CD4-positive, alpha-beta T cell treated with Interleukin-1 beta for 1 hour (primary cell): ENCODE data around the gene OMP.
"Not testable (repeated sequence)": the region's sequence is repeated elsewhere in the genome, so short reads cannot be mapped to it uniquely, and the experiment has no call there.

Experiments
- DNase-seq, 2 donors: peaks; one replicate each; pipeline ENCODE4 v3.0.0-alpha.2; 2020 to 2022

Gene OMP, protein sequence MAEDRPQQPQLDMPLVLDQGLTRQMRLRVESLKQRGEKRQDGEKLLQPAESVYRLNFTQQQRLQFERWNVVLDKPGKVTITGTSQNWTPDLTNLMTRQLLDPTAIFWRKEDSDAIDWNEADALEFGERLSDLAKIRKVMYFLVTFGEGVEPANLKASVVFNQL

DNA sequence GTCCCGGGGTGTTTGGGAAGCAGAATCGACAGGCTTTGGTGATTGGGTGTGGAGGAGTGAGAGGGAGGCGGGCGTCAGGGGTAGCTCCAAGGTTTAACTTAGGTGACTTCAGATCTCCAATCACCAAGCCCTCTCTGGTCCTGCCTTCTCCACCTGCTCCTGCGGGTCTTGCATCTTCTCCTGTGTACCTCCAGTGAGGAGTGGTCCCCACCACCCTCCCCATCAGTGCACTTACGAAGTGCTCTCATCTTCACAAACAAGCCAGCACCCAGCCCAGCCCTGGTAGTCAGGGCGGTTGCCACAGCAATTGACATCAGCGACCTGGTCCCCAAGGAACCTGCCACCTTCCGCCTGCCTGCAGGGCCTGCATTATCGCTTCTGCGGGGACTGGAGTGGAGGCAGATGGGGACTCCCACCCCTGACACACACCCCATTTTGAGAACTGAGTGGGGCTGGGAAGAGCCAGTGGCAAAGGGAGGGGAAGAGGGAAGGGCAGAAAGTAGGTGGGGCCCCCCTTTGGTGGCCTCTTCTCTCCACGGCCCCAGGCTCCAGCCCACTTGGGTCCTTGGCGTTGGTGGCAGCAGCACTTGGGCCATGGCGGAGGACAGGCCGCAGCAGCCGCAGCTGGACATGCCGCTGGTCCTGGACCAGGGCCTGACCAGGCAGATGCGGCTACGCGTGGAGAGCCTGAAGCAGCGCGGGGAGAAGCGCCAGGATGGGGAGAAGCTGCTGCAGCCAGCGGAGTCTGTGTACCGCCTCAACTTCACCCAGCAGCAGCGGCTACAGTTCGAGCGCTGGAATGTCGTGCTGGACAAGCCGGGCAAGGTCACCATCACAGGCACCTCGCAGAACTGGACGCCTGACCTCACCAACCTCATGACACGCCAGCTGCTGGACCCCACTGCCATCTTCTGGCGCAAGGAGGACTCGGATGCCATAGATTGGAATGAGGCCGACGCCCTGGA, at the start of gene OMP:
TSS of gene OMP (plus strand) at position 595 of the 965 bp plus-strand sequence. CDS start at position 595, 0 bp downstream.
- no peak for DNase-seq

DNA sequence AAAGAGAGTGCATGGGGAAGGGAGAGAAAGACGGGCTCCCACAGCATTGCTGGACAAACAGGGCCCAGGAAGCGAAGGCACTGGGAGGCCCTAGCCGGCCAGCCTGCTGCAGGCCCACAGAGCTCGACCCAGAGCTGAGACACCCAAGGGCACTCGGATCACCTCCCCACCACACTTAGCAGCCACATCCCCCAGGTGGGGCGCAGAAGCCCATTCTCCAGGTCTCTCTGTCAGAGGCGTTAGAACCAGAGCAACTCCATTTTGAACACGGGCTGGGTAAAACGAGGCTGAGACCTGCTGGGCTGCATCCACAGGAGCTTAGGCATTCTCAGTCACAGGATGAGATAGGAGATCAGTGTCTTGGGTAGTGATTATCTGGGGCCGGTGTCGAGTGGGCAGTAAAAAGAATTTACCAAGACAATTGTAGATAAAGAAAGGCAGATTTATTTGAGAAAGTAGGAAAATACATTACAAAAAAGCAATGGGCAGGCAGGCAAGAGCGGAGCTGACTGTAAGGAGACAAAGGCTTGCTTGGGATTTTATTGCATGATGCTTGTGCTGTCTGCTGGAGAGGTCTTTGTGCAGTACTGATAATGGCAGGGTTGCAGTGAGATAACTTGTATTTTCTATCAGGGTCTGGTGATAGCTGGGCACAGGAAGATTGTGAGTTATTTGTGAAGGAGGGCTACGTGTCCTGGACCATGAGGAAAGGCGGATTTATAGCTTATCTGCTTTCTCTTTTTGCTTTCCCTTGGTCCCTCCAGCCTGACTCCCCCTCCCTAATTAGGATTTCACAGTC, 49.2 kb upstream of the OMP start:
- no peak for DNase-seq

DNA sequence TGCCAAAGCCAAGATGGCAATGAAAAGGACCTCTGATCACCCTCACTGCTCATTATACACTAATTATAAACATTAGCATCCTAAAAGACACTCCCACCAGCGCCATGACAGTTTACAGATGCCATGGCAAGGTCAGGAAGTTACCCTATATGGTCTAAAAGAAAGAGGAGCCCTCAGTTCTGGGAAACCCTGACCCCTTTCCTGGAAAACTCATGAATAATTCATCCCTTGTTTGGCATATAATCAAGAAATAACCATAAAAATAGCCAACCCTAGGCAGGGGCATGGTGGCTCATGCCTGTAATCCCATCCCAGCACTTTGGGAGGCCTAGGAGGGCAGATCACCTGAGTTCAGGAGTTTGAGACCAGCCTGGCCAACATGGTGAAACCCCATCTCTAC, 48.6 kb upstream of the OMP start:
- no peak for DNase-seq

DNA sequence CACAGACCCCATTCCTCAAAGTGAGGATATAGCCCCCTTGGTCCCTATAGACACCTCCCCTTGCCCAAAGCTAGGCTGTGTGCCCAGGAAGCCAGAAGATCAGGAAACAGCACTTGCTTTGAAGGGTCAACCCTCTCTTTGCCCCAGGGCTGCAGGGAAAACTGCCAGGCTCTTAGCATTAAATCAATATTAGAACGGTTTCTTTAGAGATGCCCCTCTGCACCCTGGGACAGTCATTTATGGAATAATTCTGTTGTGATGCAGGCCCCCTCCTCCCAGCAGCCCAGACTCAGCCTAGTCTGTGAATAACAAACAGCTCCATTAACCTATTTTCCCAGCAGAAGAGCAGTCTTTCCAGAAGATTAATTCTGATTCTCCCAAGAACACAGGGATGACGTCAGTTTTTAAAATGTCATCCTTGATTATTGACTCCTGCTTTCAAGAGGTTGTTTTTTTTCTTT, 47.5 kb upstream of the OMP start:
- DNase-seq: no peak

DNA sequence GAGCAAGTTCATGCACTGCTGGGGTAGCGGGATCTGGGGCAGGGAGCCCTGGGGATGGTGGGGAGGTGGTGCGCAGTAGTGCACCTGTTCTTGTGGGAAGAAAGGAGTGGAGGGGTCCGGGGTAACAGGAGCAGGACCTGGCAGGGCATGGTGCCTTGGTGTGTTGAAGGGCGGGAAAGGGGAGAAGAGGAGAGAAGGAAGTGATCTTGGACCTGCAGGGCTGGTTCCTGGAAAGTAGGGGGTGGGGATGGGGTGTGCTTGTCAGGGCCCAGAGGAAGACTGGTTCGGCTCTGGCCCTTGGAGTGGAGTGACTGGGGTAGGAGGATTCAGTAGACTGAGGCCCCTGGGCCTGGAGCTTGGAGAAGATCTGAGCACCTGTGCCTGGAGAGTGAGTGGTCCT, 46.7 kb upstream of the OMP start:
- no peak for DNase-seq

DNA sequence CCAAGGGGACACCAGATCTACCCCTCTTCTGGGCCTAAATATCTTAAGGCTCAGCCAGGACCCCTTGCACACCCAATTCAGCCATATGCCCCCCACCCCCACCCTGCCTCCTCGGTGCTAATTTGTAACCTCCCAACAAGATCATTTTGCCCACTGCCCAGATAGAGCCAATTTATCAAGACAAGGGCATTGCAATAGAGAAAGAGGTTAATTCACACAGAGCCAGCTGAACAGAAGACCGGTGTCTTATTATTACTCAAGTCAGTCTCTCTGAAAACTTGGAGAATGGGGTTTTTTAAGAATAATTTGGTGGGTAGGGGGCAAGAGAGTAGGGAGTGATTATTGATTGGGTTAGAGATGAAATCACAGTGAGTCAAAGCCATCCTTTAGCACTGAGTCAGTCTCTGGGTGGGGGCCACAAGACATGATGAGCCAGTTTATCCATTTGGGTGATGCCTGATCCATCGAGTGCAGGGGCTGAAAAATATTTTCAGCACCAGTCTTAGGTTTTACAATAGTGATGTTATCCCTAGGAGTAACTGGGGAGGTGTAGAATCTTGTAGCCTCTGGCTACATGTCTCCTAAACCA, 45.7 kb upstream of the OMP start:
- DNase-seq: no peak

DNA sequence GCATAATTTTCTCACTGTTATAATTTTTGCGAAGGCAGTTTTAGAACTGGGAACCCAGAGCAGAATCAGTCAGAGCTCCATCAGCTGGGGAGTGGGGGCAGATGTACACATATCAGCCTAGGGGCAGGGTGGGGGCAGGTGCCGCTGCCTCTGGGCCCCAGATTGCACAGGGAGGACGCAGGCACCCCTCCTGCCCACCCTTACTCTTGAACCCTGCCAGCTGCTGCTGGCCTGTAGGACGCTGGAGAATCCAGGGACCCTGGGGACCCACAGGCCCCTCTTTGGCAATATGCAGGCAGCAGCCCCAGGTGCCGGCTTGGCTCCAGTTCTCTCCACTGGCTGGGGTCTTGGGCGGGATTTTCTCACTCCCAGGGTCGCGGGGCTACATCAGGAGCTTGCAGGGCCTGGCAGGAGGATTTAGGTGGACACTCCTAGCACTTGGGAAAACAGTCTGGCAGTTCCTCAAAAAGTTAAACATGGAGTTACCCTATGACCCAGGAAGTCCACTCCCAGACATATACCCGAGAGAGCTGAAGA, 44.6 kb upstream of the OMP start:
- DNase-seq: no peak

DNA sequence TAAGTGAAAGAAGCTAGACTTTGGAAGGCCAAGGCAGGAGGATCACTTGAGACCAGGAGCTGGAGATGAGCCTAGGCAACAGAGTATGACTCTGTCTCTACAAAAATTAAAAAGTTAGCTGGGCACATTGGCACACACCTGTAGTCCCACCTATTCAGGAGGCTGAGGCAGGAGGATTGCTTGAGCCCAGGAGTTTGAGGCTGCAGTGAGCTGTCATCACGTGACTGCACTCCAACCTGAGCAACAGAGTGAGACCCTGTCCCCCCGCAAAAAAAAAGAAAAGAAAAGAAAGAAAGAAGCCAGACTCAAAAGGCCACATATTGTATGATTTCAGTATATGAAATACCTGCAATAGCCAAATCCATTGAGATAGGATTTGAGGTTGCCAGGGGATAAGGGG, 43.7 kb upstream of the OMP start:
- DNase-seq: no peak

DNA sequence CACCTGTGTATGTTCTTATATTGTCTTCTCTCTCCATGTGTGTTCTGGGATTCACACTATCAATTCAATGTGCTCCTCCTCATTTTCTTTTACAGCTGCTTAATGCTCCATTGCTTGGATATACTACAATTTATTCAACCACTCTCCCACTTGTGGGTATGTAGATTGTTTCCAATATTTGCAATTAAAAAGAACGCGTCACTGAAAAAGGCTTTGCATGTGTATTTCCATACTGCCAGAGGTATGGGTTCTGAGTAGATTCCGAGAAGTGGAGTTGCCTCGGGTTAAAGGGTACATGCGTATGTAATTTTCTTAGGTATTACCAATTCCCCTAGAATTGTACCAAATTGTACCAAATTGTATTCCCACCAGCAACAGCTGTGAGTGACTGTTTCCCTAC, 42.8 kb upstream of the OMP start:
- no peak for DNase-seq

DNA sequence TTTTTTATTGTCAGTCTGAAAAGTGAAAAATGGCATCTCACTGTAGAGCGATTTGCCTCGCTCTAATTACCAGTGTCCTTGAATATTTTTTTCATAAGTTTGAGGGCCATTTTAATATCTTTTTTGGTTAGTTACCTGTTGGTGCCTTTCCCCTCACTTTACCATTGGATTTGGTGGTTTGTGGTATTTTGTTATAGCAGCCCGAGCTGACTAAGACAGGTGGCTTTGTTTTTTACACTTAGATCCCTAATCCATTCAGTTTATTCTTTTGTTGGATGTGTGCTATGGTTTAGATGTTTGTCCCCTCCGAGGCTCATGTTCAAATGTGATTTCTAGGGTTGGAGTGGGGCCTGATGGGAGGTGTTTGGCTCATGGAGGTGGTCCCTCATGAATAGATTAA, 42.4 kb upstream of the OMP start:
- no peak for DNase-seq

DNA sequence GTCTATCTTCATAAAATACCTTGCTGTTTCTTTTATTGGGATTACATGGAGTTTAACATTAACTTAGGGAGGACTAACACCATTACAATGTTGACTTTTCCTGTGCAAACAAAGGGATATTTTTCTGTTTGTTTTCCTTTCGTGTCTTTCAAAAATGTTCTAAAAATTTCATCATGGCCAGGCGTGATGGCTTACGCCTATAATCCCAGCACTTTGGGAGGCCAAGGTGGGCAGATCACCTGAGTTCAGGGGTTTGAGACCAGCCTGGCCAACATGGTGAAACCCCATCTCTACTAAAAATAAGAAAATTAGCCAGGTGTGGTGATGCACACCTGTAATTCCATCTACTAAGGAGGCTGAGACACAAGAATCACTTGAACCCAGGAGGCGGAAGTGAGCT, 41.4 kb upstream of the OMP start:
- not testable (repeated sequence) for DNase-seq

DNA sequence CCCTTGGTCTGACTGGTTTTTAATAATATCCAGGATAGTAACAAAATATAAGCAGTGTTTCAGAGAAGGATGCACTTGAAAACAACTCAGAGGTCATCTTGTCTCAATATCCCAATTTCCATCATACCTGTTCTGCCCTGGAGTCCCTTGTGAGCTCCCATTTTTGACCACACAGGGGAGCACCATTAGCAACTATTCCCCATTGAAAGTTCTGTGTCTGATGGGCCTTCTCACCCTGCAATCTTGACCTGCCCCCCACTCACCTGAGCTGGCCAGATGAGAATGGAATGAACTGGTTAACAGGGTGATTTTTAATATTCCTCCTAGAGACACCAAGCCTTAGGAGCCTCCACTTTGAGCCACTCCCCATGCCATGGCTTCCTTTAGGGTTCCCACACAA, 39.7 kb upstream of the OMP start:
- DNase-seq: no peak

DNA sequence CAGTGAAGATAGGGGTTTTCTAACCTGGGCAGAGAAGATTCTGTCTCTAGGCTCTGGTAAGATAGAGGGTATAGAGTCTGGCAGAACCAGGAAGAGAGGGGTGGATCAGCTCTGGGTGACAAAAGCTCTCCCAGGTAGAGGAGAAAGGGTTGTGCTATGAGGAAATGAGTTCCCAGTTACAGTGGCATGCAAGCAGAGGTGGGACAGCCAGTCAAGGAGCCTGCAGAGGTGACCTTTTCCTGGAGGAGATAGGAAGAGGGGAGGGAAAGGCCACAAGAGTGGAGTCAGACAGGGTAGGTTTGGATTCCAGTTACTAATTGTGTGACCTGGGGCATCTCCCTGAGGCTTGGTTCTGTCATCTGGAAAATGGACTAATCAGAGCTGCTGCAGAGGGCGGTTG, 39.2 kb upstream of the OMP start:
- no peak for DNase-seq

DNA sequence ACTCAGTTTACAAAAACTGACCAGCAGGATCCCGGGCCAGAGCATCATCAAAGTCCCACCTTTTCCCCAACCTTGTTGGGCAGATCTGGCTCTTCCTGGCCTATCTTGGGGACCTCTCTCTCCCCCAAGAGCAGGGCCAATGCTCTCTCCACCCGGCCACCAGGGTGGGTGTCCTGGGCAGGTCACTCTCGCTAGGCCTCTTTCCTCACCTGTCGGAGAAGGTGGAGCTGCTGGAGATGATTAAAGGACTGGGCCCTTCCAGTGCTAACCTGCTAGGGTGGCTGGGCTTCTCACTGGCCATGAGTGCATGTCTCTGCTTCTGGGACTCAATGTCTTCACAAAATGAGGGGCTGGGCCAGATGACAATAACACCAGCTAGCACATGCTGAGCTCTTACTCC, 38.8 kb upstream of the OMP start:
- DNase-seq: no peak

DNA sequence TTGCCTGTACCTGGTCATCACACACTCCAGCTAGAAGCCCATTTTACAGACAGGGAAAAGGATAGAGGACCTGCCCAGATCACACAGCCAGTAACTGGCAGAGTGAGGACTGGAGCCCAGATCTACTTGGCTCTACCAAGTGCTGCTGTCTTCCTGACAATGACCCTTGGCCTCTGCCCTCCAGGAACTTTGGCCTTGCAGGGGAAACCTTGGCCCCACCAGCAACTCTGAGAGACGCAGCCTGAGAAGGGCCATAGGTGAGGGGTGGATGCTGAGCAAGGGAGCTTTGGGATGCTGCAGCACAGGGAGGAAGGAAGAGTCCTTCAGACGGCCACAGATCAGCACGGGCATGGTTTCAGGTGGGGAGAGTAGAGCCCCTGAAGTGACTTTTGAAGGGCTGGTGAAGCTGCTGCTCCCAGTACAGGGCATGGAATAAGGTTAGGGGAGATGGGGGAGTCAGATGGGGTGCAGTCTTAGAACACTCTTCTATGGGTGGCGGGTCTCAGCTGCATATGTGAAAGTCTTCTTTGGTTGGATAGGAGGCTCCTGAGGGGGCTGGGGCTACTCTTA, 37.9 kb upstream of the OMP start:
- no peak for DNase-seq

DNA sequence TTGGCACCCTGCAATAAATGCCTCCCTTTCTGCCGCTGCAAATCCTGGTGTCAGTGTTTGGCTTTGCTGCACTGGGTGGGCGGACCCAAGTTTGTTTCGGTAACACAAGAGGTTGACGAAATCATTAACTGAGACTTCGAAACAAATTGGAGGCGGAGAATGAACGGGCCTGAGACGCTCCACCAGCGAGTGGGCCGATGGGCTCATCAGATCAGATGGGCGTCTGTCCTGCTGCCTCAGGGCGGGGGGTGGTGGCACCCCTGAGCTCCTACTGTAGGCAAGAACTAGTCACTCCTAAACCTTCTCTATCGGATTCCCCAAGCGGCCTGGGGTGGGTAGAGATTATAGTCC, 36.8 kb upstream of the OMP start:
- no peak for DNase-seq

DNA sequence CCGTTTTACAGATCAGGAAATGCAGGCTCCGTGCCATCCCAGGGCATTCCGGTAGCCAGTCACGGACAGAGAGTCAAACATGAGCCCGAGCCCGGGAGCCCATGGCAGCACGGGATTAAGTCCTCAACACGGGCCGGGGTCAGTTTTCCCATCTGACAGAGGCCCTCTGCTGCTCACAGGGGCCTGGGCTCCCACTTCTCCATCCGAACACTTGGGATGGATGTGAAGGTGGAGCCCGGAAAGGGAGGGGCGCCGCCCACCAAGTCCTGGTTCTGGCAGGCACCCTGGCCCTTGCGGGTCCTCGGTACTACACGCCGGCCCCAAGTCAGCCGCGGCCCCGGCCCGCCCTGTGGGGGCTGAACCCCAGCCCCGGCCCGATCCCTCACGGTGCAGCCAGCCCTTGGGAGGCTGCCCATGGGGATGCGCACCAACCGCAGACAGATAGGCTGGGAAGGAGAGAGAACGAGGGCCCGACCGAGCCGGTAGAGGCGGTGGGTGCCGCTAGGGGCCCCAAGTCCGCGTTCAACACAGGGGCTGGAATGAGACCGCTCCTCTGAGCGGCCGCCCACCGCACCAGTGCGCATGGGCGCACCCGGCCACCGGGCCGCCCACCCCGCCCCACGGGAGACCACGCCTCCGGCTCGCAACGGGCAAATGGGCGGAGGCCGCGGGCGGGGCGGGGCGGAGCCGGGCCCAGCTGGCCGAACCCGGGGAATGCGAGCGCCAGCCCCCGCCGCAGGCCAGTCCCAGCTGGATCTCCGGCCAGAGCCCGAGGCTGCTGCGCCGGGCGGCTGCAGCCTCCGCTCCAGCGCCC, 36.2 kb upstream of the OMP start, which contains the start of gene CAPN5:
TSS of gene CAPN5 (plus strand) at position 743 of the 814 bp plus-strand sequence. CDS start 17,916 bp downstream, outside the sequence.
- peak; percentile 88 to 89 for DNase-seq

DNA sequence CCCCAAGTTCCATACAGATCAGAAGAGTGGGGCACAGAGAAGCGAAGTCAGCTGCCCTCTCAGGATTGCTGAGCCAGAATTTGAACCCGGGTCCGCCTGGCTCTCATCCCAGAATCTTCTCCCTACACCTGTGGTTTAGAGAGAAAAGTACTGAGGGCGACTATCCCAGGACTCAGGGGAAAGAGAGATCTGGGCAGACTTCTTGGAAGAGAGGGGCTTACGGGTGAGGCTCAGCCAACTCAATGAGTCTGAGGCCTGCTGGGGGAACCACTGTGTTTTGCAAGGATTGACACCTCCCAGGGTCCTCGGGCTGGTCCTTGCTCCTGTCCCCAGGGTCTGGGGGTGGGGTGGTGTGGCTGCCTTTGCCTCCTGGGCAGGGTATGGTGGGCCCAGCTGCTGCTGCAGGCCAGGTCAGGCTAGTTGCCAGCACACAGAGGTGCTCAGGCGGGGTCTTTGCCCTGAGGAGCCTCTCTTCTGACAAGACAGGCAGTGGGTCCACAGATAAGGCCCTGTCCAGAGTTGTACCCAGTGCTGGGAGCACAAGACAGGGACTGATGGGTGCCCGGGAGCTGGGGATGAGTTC, 34.7 kb upstream of the OMP start:
- no peak for DNase-seq

DNA sequence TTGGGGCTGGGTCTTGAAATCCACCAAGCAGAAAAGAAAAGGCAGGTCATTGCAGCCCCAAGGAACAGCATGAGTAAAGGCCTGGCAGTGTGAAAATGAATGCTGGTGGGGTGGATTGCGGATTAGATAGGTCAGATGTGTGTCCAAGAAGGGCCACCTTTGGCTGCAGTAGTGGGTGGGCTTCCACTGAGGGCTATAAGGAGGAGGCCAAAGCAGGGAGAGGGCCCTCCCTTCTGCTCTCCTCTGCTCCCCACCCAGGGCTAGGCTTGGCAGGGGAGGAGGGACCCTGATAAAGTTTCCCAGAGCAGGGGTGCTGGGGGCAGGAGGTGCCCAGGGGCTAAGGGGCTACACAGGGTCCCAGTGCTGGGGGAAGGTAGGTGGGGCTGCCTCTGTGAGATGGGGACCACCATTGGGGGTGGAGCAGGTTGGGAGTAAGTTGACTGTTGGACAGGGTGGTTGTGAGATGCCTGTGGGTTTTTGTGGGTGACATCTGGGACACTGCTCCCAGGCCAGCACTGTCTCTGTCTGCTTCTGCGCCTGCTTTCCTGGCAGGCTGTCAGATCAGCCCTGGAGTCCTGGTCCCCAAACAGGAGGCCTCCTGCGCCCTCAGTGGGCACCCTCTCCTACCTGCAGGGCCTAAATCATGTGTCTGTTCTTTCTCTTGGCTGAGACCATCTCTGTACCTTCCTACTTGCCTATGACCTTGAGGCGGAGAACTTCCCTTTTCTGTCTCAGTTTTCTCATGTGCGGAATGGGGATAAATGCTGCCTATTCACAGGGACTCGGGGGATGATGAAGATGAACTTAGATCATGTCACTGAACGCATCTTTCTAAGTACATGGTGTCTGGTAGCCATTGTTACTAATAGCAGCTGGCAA, 33.9 kb upstream of the OMP start:
- DNase-seq: no peak

DNA sequence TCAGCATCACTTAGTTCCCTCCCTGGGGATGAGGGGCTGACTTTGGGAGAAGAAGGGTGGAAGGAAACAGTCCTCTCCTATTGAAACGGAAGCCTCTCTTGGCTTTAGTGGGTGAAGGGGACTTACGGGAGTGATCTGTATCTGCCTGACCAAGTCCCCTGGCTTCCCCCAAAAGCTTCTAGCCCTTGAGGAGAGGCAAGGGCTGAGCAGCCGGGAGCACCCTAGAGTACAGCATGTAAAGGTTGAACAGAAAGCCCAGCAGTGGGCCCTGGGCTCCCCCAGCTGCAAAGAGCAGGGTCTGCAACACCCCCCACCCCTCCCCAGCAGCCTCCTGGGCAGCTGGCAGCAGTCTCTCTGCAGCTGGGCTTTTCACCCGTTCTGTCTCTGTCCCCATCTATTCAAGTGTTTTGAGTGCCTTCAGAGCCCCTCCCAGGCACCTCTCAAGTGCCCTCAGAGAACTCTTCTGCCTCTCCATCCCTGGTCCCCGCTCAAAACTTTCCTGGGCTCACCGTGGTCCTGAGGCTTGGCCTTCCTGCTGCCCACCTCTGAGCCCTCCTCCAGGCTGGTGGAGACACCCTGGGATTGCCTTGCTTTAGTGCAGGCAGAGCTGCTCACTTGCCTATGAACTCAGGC, 33.2 kb upstream of the OMP start:
- no peak for DNase-seq
